ENCODE data around the gene ADCK1.
"Not testable (repeated sequence)": the region's sequence is repeated elsewhere in the genome, so short reads cannot be mapped to it uniquely, and the experiment has no call there.

Gene ADCK1

GRCh38 chr14:77809011-77809410 lies 9.1 kb downstream of the ADCK1 start:
- no peak for DNase-seq (ENCODE audit: low read depth in 2 of 2)

- DNase-seq (ENCODE audit: low read depth in 2 of 2) = no peak
These were observed 12.1 kb downstream of the ADCK1 start for GRCh38 chr14:77812028-77812427.

- DNase-seq (ENCODE audit: low read depth in 2 of 2) = not testable (repeated sequence)
These were observed 12.8 kb downstream of the ADCK1 start for GRCh38 chr14:77812682-77813081.

GRCh38 chr14:77822307-77822706 lies 22.4 kb downstream of the ADCK1 start:
- no peak for DNase-seq (ENCODE audit: low read depth in 2 of 2)

- DNase-seq (ENCODE audit: low read depth in 2 of 2) = no peak
These were observed 22.8 kb downstream of the ADCK1 start for GRCh38 chr14:77822741-77823140.

- no peak for DNase-seq (ENCODE audit: low read depth in 2 of 2)
These were observed 23.5 kb downstream of the ADCK1 start for GRCh38 chr14:77823378-77823777.

GRCh38 chr14:77825895-77826519 lies 26.1 kb downstream of the ADCK1 start:
- no peak for DNase-seq (ENCODE audit: low read depth in 2 of 2)

- DNase-seq (ENCODE audit: low read depth in 2 of 2) = no peak
These were observed 30.8 kb downstream of the ADCK1 start for GRCh38 chr14:77830692-77831091.

GRCh38 chr14:77832297-77832696 lies 32.4 kb downstream of the ADCK1 start:
- no peak for DNase-seq (ENCODE audit: low read depth in 2 of 2)

- no peak for DNase-seq (ENCODE audit: low read depth in 2 of 2)
These were observed 38.0 kb downstream of the ADCK1 start for GRCh38 chr14:77837926-77838325.

GRCh38 chr14:77838831-77839511 lies 39.1 kb downstream of the ADCK1 start:
- no peak for DNase-seq (ENCODE audit: low read depth in 2 of 2)

- no peak for DNase-seq (ENCODE audit: low read depth in 2 of 2)
These were observed 43.3 kb downstream of the ADCK1 start for GRCh38 chr14:77843195-77843594.

- no peak for DNase-seq (ENCODE audit: low read depth in 2 of 2)
These were observed 43.7 kb downstream of the ADCK1 start for GRCh38 chr14:77843651-77844050.

- DNase-seq (ENCODE audit: low read depth in 2 of 2) = no peak
These were observed 44.9 kb downstream of the ADCK1 start for GRCh38 chr14:77844802-77845201.

- DNase-seq (ENCODE audit: low read depth in 2 of 2) = no peak
These were observed 48.1 kb downstream of the ADCK1 start for GRCh38 chr14:77848031-77848430.

GRCh38 chr14:77849711-77850110 lies 49.8 kb downstream of the ADCK1 start:
- DNase-seq (ENCODE audit: low read depth in 2 of 2) = no peak

GRCh38 chr14:77853919-77854318 lies 54.0 kb downstream of the ADCK1 start:
- DNase-seq (ENCODE audit: low read depth in 2 of 2) = no peak

- no peak for DNase-seq (ENCODE audit: low read depth in 2 of 2)
These were observed 57.0 kb downstream of the ADCK1 start for GRCh38 chr14:77856941-77857340.

GRCh38 chr14:77859934-77860570 lies 60.1 kb downstream of the ADCK1 start:
- DNase-seq (ENCODE audit: low read depth in 2 of 2) = no peak

GRCh38 chr14:77861201-77861600 lies 61.3 kb downstream of the ADCK1 start:
- DNase-seq (ENCODE audit: low read depth in 2 of 2) = no peak

GRCh38 chr14:77862154-77862786 lies 62.4 kb downstream of the ADCK1 start:
- peak; percentile 72 to 73 for DNase-seq (ENCODE audit: low read depth in 2 of 2)

GRCh38 chr14:77864085-77864484 lies 64.2 kb downstream of the ADCK1 start:
- no peak for DNase-seq (ENCODE audit: low read depth in 2 of 2)

- no peak for DNase-seq (ENCODE audit: low read depth in 2 of 2)
These were observed 64.7 kb downstream of the ADCK1 start for GRCh38 chr14:77864580-77864979.
